Measurements from ENCODE around the gene RBMXL3. TPM values are rescaled to one million over a fixed set of nuclear protein-coding genes. Genes with fewer than 3 reads are reported as not detected.

The RBMXL3 gene
- total and polyA plus RNA-seq, 2 of the 13 experiments (the other 11 are each of a cell fraction or from before 2014, with no cell fraction given) = not detected

GRCh38 chrX:115173181-115173580 lies 16.0 kb upstream of the RBMXL3 start:
- no peak overlapping the region for H2AFZ ChIP-seq (ENCODE audit: low read length)
- ChIA-PET CTCF (ENCODE audit: low intra/inter-chr PET ratio, low total read pairs) (no interaction called here), POLR2A (no interaction called here)
- H3K36me3 ChIP-seq (replicated peaks in 1 of 2; ENCODE audit: control insufficient read depth in 1 of 2, insufficient read depth in 2 of 2, low read length in 2 of 2) = no peaks in the 10 kb centered on the region
- no peaks in the 10 kb centered on the region for H3K27me3 ChIP-seq (ENCODE audit: control insufficient read depth in 1 of 2, insufficient read depth in 2 of 2, low read length in 2 of 2)
- DNase-seq (ENCODE audit: low spot score) = no peak
- H3K79me2 ChIP-seq (ENCODE audit: insufficient read depth, low read length) = no peaks in the 10 kb centered on the region
- H3K9me3 ChIP-seq (ENCODE audit: low read length) = no peaks in the 10 kb centered on the region
- no peak for FAIRE-seq
- no peak overlapping the region for H3K9ac ChIP-seq (ENCODE audit: insufficient read depth, low read depth, low read length)
- in situ Hi-C loops (cut with HindIII; ENCODE audit: extremely low pct_ligation_motif_present, low pct_unique_long_range_greater_than_20kb) (no loop called here), intact Hi-C loops (cut with micrococcal nuclease; ENCODE audit: unreplicated experiment) (loop anchor here (5.0 kb wide), 1 partner anchor 389 kb away; the partner anchor contains the start of gene PLS3)
- no peak for ATAC-seq
- no peaks in the 10 kb centered on the region for H3K4me1 ChIP-seq (ENCODE audit: insufficient read depth, low read length)
- H3K4me3 ChIP-seq (replicated peaks in 1 of 3; ENCODE audit: insufficient read depth in 1 of 3, low read depth in 2 of 3, low read length in 3 of 3) = no peak overlapping the region
- no peaks in the 10 kb centered on the region for H4K20me1 ChIP-seq (ENCODE audit: insufficient read depth, low read length)
- H3K4me2 ChIP-seq (ENCODE audit: low read depth, low read length) = no peak overlapping the region
- H3K27ac ChIP-seq (ENCODE audit: extremely low read length, insufficient read depth, low read length) = no peak overlapping the region
- BruUV-seq (replicated peaks) = no TSS peak
- 9% methylated on average over 8 of the region's 9 CpGs for WGBS (ENCODE audit: low lambda C conversion rate)
- no peak for TF ChIP-seq NFKB2 (CRISPR knock-in tag; IDR thresholded peaks at IDR 0.05; ENCODE audit: borderline replicate concordance)
- TF ChIP-seq SATB2 (CRISPR knock-in tag; IDR thresholded peaks at IDR 0.05) = no peak
- TF ChIP-seq SNAPC5 (CRISPR knock-in tag; IDR thresholded peaks at IDR 0.05; ENCODE audit: borderline replicate concordance) = no peak
- TF ChIP-seq ARID5B (CRISPR knock-in tag; IDR thresholded peaks at IDR 0.05) = no peak
- TF ChIP-seq XRCC5 (optimal IDR thresholded peaks at IDR 0.05; ENCODE audit: low read length) = no peak
- no peak for TF ChIP-seq ZZZ3 (CRISPR knock-in tag; IDR thresholded peaks at IDR 0.05; ENCODE audit: borderline replicate concordance)
- no peak for TF ChIP-seq ZNF318 (CRISPR knock-in tag; IDR thresholded peaks at IDR 0.05)
- no peak for TF ChIP-seq TFE3 (CRISPR knock-in tag; IDR thresholded peaks at IDR 0.05)

Measured in HepG2 (cell line).